Measurements from ENCODE around the gene CALCOCO1. TPM values are rescaled to one million over a fixed set of nuclear protein-coding genes. Genes with fewer than 3 reads are reported as not detected.
A peak's percentile ranks its signal among the peaks of the same experiment; 100 is the strongest.
"Not testable (repeated sequence)": the region's sequence is repeated elsewhere in the genome, so short reads cannot be mapped to it uniquely, and the experiment has no call there.

CALCOCO1 gene
- total and polyA plus RNA-seq, 4 experiments from 2014 or later, result 77.3 to 178 (median 133) TPM

GRCh38 chr12:53726341-53726740 lies 911 bp downstream of the CALCOCO1 start:
- Mint-ChIP-seq H3K27ac (peak overlapping the region in 5 of 7 donors; percentile 68 to 93 (median 79)), H3K4me3 (peak overlapping the region; percentile 91 to 100 (median 96)), H3K4me1 (peaks cover 21 to 33% (median 27%) of the 10 kb centered on the region in 4 donors), H3K9me3 (no peaks in the 10 kb centered on the region), H3K27me3 (no peaks in the 10 kb centered on the region), H3K36me3 (peaks cover 40 to 42% of the 10 kb centered on the region in 2 donors)
- intact Hi-C loops (cut with micrococcal nuclease), result loop anchor here (2.0 kb wide), 1 partner anchor 26 kb away; no protein-coding TSS in a partner anchor
- CTCF ChIA-PET (ENCODE audit: partially characterized antibody), result interaction anchor here (0.6 to 14.1 kb wide), 4 partner anchors 18 to 476 kb away, joined by 5 to 290 read pairs (median 17); no protein-coding TSS in a partner anchor
- no peaks in the 10 kb centered on the region for H3K27me3 ChIP-seq (ENCODE audit: insufficient read depth, low read length)
- H3K9me3 ChIP-seq (ENCODE audit: control insufficient read depth in 1 of 2, low read length in 2 of 2), result no peaks in the 10 kb centered on the region
- no peak overlapping the region for H3K27ac ChIP-seq (ENCODE audit: low read depth, low read length)
- POLR2A ChIA-PET (ENCODE audit: partially characterized antibody), result interaction anchor here (2.6 to 4.1 kb wide), 4 partner anchors 12 to 50 kb away, joined by 11 to 31 read pairs (median 22); partner anchors contain the start of genes ATP5MC2 and CISTR
- H3K4me3 ChIP-seq (ENCODE audit: low read length in 2 of 2), result peak overlapping the region; percentile 72
- peaks cover 31% of the 10 kb centered on the region for H3K36me3 ChIP-seq (ENCODE audit: insufficient read depth, low read length)
- H3K4me1 ChIP-seq (ENCODE audit: insufficient read depth, low read length), result peaks cover 23% of the 10 kb centered on the region
- no peak for DNase-seq

GRCh38 chr12:53725824-53726223 lies 1.4 kb downstream of the CALCOCO1 start:
- no peak overlapping the region for H3K4me3 ChIP-seq (ENCODE audit: low read length in 2 of 2)
- peaks cover 23% of the 10 kb centered on the region for H3K4me1 ChIP-seq (ENCODE audit: insufficient read depth, low read length)
- Mint-ChIP-seq H3K36me3 (peaks cover 45 to 46% of the 10 kb centered on the region in 2 donors), H3K27ac (peak overlapping the region in 4 of 7 donors; percentile 25 to 84 (median 66)), H3K9me3 (no peaks in the 10 kb centered on the region), H3K4me3 (peak overlapping the region; percentile 39 to 100 (median 95)), H3K27me3 (no peaks in the 10 kb centered on the region), H3K4me1 (peaks cover 21 to 33% (median 27%) of the 10 kb centered on the region in 4 donors)
- no peaks in the 10 kb centered on the region for H3K9me3 ChIP-seq (ENCODE audit: control insufficient read depth in 1 of 2, low read length in 2 of 2)
- no peak for DNase-seq
- H3K27me3 ChIP-seq (ENCODE audit: insufficient read depth, low read length), result no peaks in the 10 kb centered on the region
- intact Hi-C loops (cut with micrococcal nuclease), result loop anchor here (2.0 kb wide), 1 partner anchor 25 kb away; no protein-coding TSS in a partner anchor
- CTCF ChIA-PET (ENCODE audit: partially characterized antibody), result interaction anchor here (0.6 to 14.1 kb wide), 4 partner anchors 19 to 476 kb away, joined by 5 to 290 read pairs (median 17); no protein-coding TSS in a partner anchor
- H3K27ac ChIP-seq (ENCODE audit: low read depth, low read length), result no peak overlapping the region
- H3K36me3 ChIP-seq (ENCODE audit: insufficient read depth, low read length), result peaks cover 36% of the 10 kb centered on the region
- POLR2A ChIA-PET (ENCODE audit: partially characterized antibody), result interaction anchor here (1.0 to 4.1 kb wide), 5 partner anchors 9 to 49 kb away, joined by 3 to 31 read pairs (median 21); partner anchors contain the start of genes ATP5MC2 and CISTR

GRCh38 chr12:53722450-53723041 lies 4.7 kb downstream of the CALCOCO1 start:
- POLR2A ChIA-PET (ENCODE audit: partially characterized antibody), result no interaction called here
- H3K4me1 ChIP-seq (ENCODE audit: insufficient read depth, low read length), result peaks cover 17% of the 10 kb centered on the region
- no peak overlapping the region for H3K4me3 ChIP-seq (ENCODE audit: low read length in 2 of 2)
- H3K27me3 Mint-ChIP-seq, result no peaks in the 10 kb centered on the region
- H3K36me3 Mint-ChIP-seq, result peaks cover 62 to 64% of the 10 kb centered on the region in 2 donors
- CTCF ChIA-PET (ENCODE audit: partially characterized antibody), result interaction anchor here (0.7 to 4.6 kb wide), 4 partner anchors 11 to 23 kb away, joined by 4 to 59 read pairs (median 6); no protein-coding TSS in a partner anchor
- no peaks in the 10 kb centered on the region for H3K27me3 ChIP-seq (ENCODE audit: insufficient read depth, low read length)
- intact Hi-C loops (cut with micrococcal nuclease), result no loop called here
- DNase-seq, result no peak
- H3K27ac Mint-ChIP-seq, result no peak overlapping the region
- H3K27ac ChIP-seq (ENCODE audit: low read depth, low read length), result no peak overlapping the region
- H3K4me3 Mint-ChIP-seq, result no peak overlapping the region
- H3K9me3 Mint-ChIP-seq, result no peaks in the 10 kb centered on the region
- no peaks in the 10 kb centered on the region for H3K9me3 ChIP-seq (ENCODE audit: control insufficient read depth in 1 of 2, low read length in 2 of 2)
- peaks cover 16 to 23% (median 20%) of the 10 kb centered on the region in 4 donors for H3K4me1 Mint-ChIP-seq
- peaks cover 51% of the 10 kb centered on the region for H3K36me3 ChIP-seq (ENCODE audit: insufficient read depth, low read length)

GRCh38 chr12:53720946-53721345 lies 6.3 kb downstream of the CALCOCO1 start:
- POLR2A ChIA-PET (ENCODE audit: partially characterized antibody), result no interaction called here
- Histone ChIP-seq H3K27me3 (ENCODE audit: insufficient read depth, low read length) (no peaks in the 10 kb centered on the region), H3K9me3 (ENCODE audit: control insufficient read depth in 1 of 2, low read length in 2 of 2) (no peaks in the 10 kb centered on the region), H3K27ac (ENCODE audit: low read depth, low read length) (no peak overlapping the region), H3K4me1 (ENCODE audit: insufficient read depth, low read length) (peaks cover 8% of the 10 kb centered on the region), H3K36me3 (ENCODE audit: insufficient read depth, low read length) (peaks cover 57% of the 10 kb centered on the region), H3K4me3 (ENCODE audit: low read length in 2 of 2) (no peak overlapping the region)
- Mint-ChIP-seq H3K4me1 (peaks cover 6 to 7% (median 7%) of the 10 kb centered on the region in 4 donors), H3K27ac (peak overlapping the region in 2 of 7 donors; percentile 10 to 63), H3K27me3 (no peaks in the 10 kb centered on the region), H3K36me3 (peaks cover 69 to 75% of the 10 kb centered on the region in 2 donors), H3K4me3 (no peak overlapping the region), H3K9me3 (no peaks in the 10 kb centered on the region)
- CTCF ChIA-PET (ENCODE audit: partially characterized antibody), result interaction anchor here (1.2 to 4.6 kb wide), 3 partner anchors 13 to 24 kb away, joined by 6 to 59 read pairs (median 8); no protein-coding TSS in a partner anchor
- intact Hi-C loops (cut with micrococcal nuclease), result no loop called here
- DNase-seq, result no peak

- intact Hi-C loops (cut with micrococcal nuclease), result no loop called here
- Histone ChIP-seq H3K36me3 (ENCODE audit: insufficient read depth, low read length) (peaks cover 67% of the 10 kb centered on the region), H3K4me1 (ENCODE audit: insufficient read depth, low read length) (no peaks in the 10 kb centered on the region), H3K9me3 (ENCODE audit: control insufficient read depth in 1 of 2, low read length in 2 of 2) (no peaks in the 10 kb centered on the region), H3K27ac (ENCODE audit: low read depth, low read length) (no peak overlapping the region), H3K4me3 (ENCODE audit: low read length in 2 of 2) (no peak overlapping the region), H3K27me3 (ENCODE audit: insufficient read depth, low read length) (no peaks in the 10 kb centered on the region)
- Mint-ChIP-seq H3K27me3 (no peaks in the 10 kb centered on the region), H3K27ac (peak overlapping the region in 1 of 7 donors; percentile 4), H3K9me3 (no peaks in the 10 kb centered on the region), H3K4me3 (no peak overlapping the region), H3K36me3 (peaks cover 74 to 78% of the 10 kb centered on the region in 2 donors), H3K4me1 (peaks cover 0 to 2% (median under 1%) of the 10 kb centered on the region in 4 donors)
- ChIA-PET POLR2A (ENCODE audit: partially characterized antibody) (interaction anchor here (1.2 kb wide), 1 partner anchor 8 kb away, joined by 3 read pairs; the partner anchor contains the start of gene CALCOCO1), CTCF (ENCODE audit: partially characterized antibody) (interaction anchor here (1.3 to 4.6 kb wide), 3 partner anchors 17 to 35 kb away, joined by 3 to 59 read pairs (median 8); no protein-coding TSS in a partner anchor)
- no peak for DNase-seq
Measured at GRCh38 chr12:53719649-53720048, 7.6 kb downstream of the CALCOCO1 start.

- H3K9me3 Mint-ChIP-seq; intact Hi-C loops (cut with micrococcal nuclease); H3K27me3 ChIP-seq (ENCODE audit: insufficient read depth, low read length); H3K27me3 Mint-ChIP-seq; H3K9me3 ChIP-seq (ENCODE audit: control insufficient read depth in 1 of 2, low read length in 2 of 2); H3K4me1 Mint-ChIP-seq; H3K4me3 Mint-ChIP-seq; H3K4me3 ChIP-seq (ENCODE audit: low read length in 2 of 2); H3K4me1 ChIP-seq (ENCODE audit: insufficient read depth, low read length); DNase-seq; H3K27ac ChIP-seq (ENCODE audit: low read depth, low read length); H3K27ac Mint-ChIP-seq: not testable (repeated sequence)
- CTCF ChIA-PET (ENCODE audit: partially characterized antibody), result interaction anchor here (1.3 to 4.6 kb wide), 3 partner anchors 16 to 34 kb away, joined by 3 to 59 read pairs (median 8); no protein-coding TSS in a partner anchor
- POLR2A ChIA-PET (ENCODE audit: partially characterized antibody), result interaction anchor here (1.2 kb wide), 1 partner anchor 9 kb away, joined by 3 read pairs; the partner anchor contains the start of gene CALCOCO1
- peaks cover 64% of the 10 kb centered on the region for H3K36me3 ChIP-seq (ENCODE audit: insufficient read depth, low read length)
- H3K36me3 Mint-ChIP-seq, result peaks cover 73 to 79% of the 10 kb centered on the region in 2 donors
Measured at GRCh38 chr12:53718567-53718966, 8.7 kb downstream of the CALCOCO1 start.

GRCh38 chr12:53717319-53717718 lies 9.9 kb downstream of the CALCOCO1 start:
- ChIA-PET CTCF (ENCODE audit: partially characterized antibody) (interaction anchor here (1.7 to 3.0 kb wide), 3 partner anchors 15 to 29 kb away, joined by 6 to 22 read pairs (median 16); no protein-coding TSS in a partner anchor), POLR2A (ENCODE audit: partially characterized antibody) (no interaction called here)
- no peak overlapping the region for H3K4me3 Mint-ChIP-seq
- Histone ChIP-seq H3K27ac (ENCODE audit: low read depth, low read length) (no peak overlapping the region), H3K4me3 (ENCODE audit: low read length in 2 of 2) (no peak overlapping the region), H3K4me1 (ENCODE audit: insufficient read depth, low read length) (no peaks in the 10 kb centered on the region), H3K27me3 (ENCODE audit: insufficient read depth, low read length) (no peaks in the 10 kb centered on the region), H3K9me3 (ENCODE audit: control insufficient read depth in 1 of 2, low read length in 2 of 2) (no peaks in the 10 kb centered on the region), H3K36me3 (ENCODE audit: insufficient read depth, low read length) (peaks cover 53% of the 10 kb centered on the region)
- H3K4me1 Mint-ChIP-seq, result peaks cover 0 to 2% (median 0%) of the 10 kb centered on the region in 4 donors
- peaks cover 72 to 78% of the 10 kb centered on the region in 2 donors for H3K36me3 Mint-ChIP-seq
- intact Hi-C loops (cut with micrococcal nuclease), result no loop called here
- H3K27me3 Mint-ChIP-seq, result no peaks in the 10 kb centered on the region
- H3K9me3 Mint-ChIP-seq, result no peaks in the 10 kb centered on the region
- no peak overlapping the region for H3K27ac Mint-ChIP-seq
- no peak for DNase-seq
